Stomach smooth muscle (tissue), 2 donors: Measurements from ENCODE around the gene KLHDC3.

Source experiments
- H3K27ac ChIP-seq: one replicate; pipeline ENCODE4 v1.7.0; 2013; ENCODE audit warnings: mild to moderate bottlenecking, low read length, inconsistent platforms
- H3K27me3 ChIP-seq, 2 donors: one replicate each; pipeline ENCODE4 v1.7.0; 2013; ENCODE audit warnings: low read length in 2 of 2; ENCODE audit not compliant: insufficient read depth in 2 of 2, control insufficient read depth in 1 of 2
- H3K36me3 ChIP-seq, 2 donors: one replicate each; pipeline ENCODE4 v1.7.0; 2013; ENCODE audit warnings: low read length in 2 of 2; ENCODE audit not compliant: control insufficient read depth in 2 of 2, insufficient read depth in 2 of 2
- H3K4me1 ChIP-seq: one replicate; pipeline ENCODE4 v1.7.0; 2013; ENCODE audit warnings: low read length; ENCODE audit not compliant: control insufficient read depth, insufficient read depth
- H3K4me3 ChIP-seq, 2 donors: one replicate each; pipeline ENCODE4 v1.7.0; 2013; ENCODE audit warnings: low read length in 2 of 2
- H3K9ac ChIP-seq, 2 donors: one replicate each; pipeline ENCODE4 v1.7.0; 2013; ENCODE audit warnings: low read length in 2 of 2, mild to moderate bottlenecking in 1 of 2
- H3K9me3 ChIP-seq, 2 donors: one replicate each; pipeline ENCODE4 v1.7.0; 2013; ENCODE audit warnings: low read length in 2 of 2; ENCODE audit not compliant: control insufficient read depth in 2 of 2
- donor health status: healthy.
- donor health status: Pancreatic carcinoma.

The KLHDC3 gene

GRCh38 chr6:43058531-43058930 lies 44.5 kb downstream of the KLHDC3 start:
- Histone ChIP-seq H3K9ac (peak overlapping the region; percentile 93 to 94), H3K27ac (peak overlapping the region; percentile 79), H3K4me3 (peak overlapping the region; percentile 93 to 99), H3K27me3 (no peaks in the 10 kb centered on the region), H3K36me3 (peaks cover 15 to 21% of the 10 kb centered on the region in 2 donors), H3K9me3 (no peaks in the 10 kb centered on the region), H3K4me1 (peaks cover 32% of the 10 kb centered on the region)

DNA sequence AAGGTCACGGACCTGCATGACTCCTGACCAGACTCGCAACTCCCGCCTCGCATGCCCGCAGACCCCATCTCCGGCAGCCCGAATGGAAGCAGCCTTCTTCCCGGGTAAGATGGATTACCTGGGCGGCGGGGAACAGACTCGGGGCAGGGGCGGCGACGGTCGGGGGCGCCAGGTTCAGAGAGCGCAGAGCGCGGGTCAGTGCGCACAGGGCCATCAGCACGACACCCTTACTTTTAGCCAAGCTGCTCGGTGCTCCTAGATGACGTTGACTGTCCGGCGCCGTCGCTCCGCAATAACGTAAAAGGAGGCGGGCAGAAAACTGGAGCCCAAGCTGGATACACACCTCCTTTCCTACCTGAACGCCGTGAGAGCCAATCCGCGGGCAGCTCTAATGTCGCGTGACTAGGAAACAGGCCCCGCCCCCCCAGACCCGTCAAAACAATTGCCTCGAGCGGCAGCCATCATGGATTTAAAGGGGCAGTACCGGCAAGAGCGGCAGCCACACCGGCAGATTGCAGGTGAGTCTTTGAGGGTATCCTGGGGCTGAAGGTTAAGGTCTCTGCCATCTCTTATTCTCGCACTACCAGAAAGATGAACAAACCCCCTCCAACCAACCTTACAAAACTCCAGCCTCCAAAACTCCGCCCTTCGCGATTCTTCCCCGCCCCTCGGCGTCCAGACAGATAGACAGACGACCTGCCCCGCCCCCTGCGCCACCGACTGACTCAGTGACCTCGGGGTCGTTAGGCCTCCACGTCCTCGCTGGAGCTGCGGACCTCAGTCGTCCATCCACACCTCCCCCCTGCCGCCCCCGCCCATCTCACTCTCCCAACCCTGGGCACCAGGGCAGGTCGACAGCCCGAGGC lies 45.4 kb downstream of the KLHDC3 start, which contains the start of the genes KLC4 and MRPL2:
Gene KLC4 (plus strand): TSS at position 464 of the 866 bp plus-strand sequence. CDS start 1,705 bp downstream, outside the sequence.
Gene MRPL2 (minus strand): TSS at position 267 of the 866 bp plus-strand sequence. CDS start 53 bp downstream, at position 214.
- peaks cover 26% of the 10 kb centered on the region for H3K4me1 ChIP-seq
- H3K36me3 ChIP-seq, result peaks cover 15 to 21% of the 10 kb centered on the region in 2 donors
- no peaks in the 10 kb centered on the region for H3K27me3 ChIP-seq
- H3K4me3 ChIP-seq, result peak within 1 kb of the TSS; percentile 93 to 99
- H3K9me3 ChIP-seq, result no peaks in the 10 kb centered on the region
- peak within 1 kb of the TSS; percentile 86 for H3K27ac ChIP-seq
- peak within 1 kb of the TSS; percentile 94 to 96 for H3K9ac ChIP-seq

DNA sequence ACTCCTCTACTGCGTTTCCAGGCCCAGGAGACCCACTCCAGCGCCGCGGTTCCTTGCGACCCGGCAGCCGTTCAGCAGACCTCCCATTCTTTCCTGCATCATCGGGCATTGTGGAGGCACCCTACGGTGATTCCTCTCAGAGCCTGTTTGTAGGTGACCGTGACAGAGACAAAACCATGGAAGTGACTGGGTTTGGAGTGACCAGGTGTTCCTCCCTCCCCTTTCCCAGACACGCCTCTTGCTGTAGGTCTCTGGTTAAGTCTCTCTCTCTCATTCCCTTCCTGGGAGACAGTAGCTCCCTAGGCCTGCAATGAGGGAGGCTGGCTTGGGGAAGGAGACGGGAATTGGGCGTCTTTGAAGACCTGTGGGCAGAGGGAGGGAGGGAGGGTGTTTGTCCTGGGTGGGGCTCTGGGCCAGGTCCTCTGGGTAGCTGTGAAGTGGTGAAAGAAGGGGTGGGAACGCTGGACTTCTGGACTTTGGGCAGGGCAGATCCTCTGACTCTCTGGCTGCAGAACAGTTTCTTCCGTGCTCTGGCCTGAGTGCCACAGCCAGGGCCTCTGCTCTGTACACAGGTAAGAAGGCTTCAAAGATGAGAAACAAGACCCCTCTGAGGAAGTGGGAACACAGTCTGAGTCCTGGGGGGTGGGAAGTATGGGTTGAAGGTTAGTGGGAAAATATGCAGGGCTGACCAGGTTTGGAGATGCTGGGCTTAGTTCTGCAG lies 46.1 kb downstream of the KLHDC3 start:
- Histone ChIP-seq H3K36me3 (peaks cover 19 to 25% of the 10 kb centered on the region in 2 donors), H3K27ac (peak overlapping the region; percentile 86)

GRCh38 chr6:43060755-43061633 lies 46.9 kb downstream of the KLHDC3 start:
- Histone ChIP-seq H3K9ac (peak overlapping the region in 1 of 2 donors; percentile 96), H3K4me1 (peaks cover 25% of the 10 kb centered on the region), H3K9me3 (no peaks in the 10 kb centered on the region), H3K27me3 (no peaks in the 10 kb centered on the region), H3K27ac (no peak overlapping the region), H3K36me3 (peaks cover 19 to 24% of the 10 kb centered on the region in 2 donors), H3K4me3 (peak overlapping the region; percentile 90 to 99)

More for the DNA sequence above, 46.1 kb downstream of the KLHDC3 start:
- no peaks in the 10 kb centered on the region for H3K9me3 ChIP-seq
- H3K4me1 ChIP-seq, result peaks cover 25% of the 10 kb centered on the region
- H3K27me3 ChIP-seq, result no peaks in the 10 kb centered on the region
- H3K4me3 ChIP-seq, result peak overlapping the region; percentile 90 to 99
- peak overlapping the region; percentile 86 to 96 for H3K9ac ChIP-seq

- Histone ChIP-seq H3K27ac (no peak overlapping the region), H3K36me3 (peaks cover 23 to 28% of the 10 kb centered on the region in 2 donors), H3K9ac (no peak overlapping the region), H3K9me3 (no peaks in the 10 kb centered on the region), H3K4me1 (peaks cover 25% of the 10 kb centered on the region), H3K27me3 (no peaks in the 10 kb centered on the region), H3K4me3 (no peak overlapping the region)
Measured at GRCh38 chr6:43061861-43062260, 47.8 kb downstream of the KLHDC3 start.

DNA sequence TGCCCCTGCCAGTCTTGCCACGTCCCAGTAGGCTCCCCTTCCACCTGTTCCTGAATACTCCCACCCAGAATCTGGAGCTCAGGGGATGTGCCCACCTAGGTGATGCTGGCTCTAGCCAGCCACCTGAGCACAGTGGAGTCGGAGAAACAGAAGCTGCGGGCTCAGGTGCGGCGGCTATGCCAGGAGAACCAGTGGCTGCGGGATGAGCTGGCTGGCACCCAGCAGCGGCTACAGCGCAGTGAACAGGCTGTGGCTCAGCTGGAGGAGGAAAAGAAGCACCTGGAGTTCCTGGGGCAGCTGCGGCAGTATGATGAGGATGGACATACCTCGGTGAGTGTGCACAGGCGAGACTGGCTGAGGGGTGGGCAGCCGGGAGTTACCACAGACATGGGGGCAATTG lies 48.8 kb downstream of the KLHDC3 start:
- no peak overlapping the region for H3K27ac ChIP-seq
- H3K36me3 ChIP-seq, result peaks cover 23 to 25% of the 10 kb centered on the region in 2 donors
- H3K9ac ChIP-seq, result no peak overlapping the region

GRCh38 chr6:43070028-43070632 lies 56.1 kb downstream of the KLHDC3 start:
- no peak overlapping the region for H3K4me3 ChIP-seq
- H3K27ac ChIP-seq, result no peak overlapping the region
- no peak overlapping the region for H3K9ac ChIP-seq
- H3K4me1 ChIP-seq, result no peaks in the 10 kb centered on the region
- peaks cover 25 to 41% of the 10 kb centered on the region in 2 donors for H3K36me3 ChIP-seq
- no peaks in the 10 kb centered on the region for H3K9me3 ChIP-seq
- peaks cover 0 to 1% of the 10 kb centered on the region in 2 donors for H3K27me3 ChIP-seq

More for the DNA sequence above, 48.8 kb downstream of the KLHDC3 start:
- no peak overlapping the region for H3K4me3 ChIP-seq
- H3K9me3 ChIP-seq, result no peaks in the 10 kb centered on the region
- no peaks in the 10 kb centered on the region for H3K27me3 ChIP-seq
- H3K4me1 ChIP-seq, result peaks cover 25% of the 10 kb centered on the region
